ENCODE results near the gene CD248.

Gene CD248

GRCh38 chr11:66289548-66290329, 27.1 kb downstream of the CD248 start:
- in situ Hi-C loops (cut with MboI; ENCODE audit: low sequenced_read_pairs) = no loop called here

GRCh38 chr11:66288671-66289547, 27.9 kb downstream of the CD248 start, which contains the start of gene YIF1A:
Gene YIF1A, minus strand, starts transcription at chr11:66289143. Its CDS starts 158 bp downstream, at chr11:66288985.
- in situ Hi-C loops (cut with MboI; ENCODE audit: low sequenced_read_pairs) = no loop called here

- in situ Hi-C loops (cut with MboI; ENCODE audit: low sequenced_read_pairs) = no loop called here
Observed at GRCh38 chr11:66287889-66288670, 28.8 kb downstream of the CD248 start.

DNA sequence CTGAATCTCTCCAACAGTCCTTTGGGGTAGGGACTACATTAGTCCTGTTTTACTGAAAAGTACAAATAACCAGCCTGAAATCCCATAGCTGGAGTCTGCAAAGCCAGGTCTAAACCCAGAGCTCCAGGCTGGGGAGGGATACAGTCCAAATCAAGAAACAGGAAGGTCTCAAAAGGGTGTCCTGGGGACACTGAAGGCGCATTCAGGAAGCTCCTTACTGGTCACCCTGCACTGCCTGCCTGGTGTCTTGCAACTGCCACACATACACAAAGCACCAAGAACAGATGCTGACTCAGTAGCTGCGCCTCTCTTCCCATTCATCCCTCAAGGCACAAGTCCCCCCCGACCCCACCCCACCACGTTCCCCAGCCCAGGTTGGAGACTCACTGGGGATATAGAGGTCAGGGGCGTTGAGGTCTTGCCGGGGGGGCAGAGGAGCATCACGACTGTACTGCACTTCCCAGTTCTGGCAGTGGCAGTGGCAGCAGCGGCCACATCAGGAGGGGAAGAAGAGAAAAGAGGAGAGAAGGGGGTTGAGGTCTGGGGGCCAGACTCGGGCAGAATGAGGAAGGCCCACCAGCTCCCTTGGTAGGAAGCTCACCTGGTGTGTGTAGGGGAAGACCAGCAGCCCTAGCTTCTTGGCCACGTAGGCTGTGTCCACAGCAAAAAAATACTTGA, 29.5 kb downstream of the CD248 start:
- in situ Hi-C loops (cut with MboI; ENCODE audit: low sequenced_read_pairs) = no loop called here

GRCh38 chr11:66286699-66287098, 30.1 kb downstream of the CD248 start:
- in situ Hi-C loops (cut with MboI; ENCODE audit: low sequenced_read_pairs) = no loop called here

GRCh38 chr11:66285250-66285947, 31.4 kb downstream of the CD248 start:
- in situ Hi-C loops (cut with MboI; ENCODE audit: low sequenced_read_pairs) = no loop called here

DNA sequence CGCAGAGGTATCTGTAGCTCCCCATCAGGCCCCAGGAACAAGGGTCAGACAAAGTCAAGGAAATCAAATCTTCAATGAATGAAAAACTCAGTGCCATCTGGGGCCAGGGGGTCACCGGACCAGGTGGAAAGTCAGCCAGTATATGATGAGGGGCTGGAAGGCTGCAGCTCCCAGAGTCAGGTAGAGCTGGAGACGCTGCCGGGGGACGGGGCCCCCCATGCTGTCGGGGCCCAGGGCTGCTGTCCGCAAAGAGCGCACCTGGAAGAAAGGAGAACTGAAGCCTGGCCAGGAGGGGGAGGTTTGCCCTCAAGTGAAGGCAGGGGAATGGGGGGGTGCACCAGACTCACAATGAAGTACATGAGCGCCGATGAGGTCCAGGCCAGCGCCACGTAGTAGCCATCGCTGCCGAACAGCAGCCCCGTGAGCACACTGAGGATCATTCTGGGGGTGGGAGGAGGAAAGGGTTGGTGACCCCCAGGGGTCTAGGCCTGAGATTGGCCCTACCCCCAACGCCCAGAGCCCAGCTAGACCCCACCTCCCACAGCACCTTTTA, 32.2 kb downstream of the CD248 start:
- in situ Hi-C loops (cut with MboI; ENCODE audit: low sequenced_read_pairs) = no loop called here

DNA sequence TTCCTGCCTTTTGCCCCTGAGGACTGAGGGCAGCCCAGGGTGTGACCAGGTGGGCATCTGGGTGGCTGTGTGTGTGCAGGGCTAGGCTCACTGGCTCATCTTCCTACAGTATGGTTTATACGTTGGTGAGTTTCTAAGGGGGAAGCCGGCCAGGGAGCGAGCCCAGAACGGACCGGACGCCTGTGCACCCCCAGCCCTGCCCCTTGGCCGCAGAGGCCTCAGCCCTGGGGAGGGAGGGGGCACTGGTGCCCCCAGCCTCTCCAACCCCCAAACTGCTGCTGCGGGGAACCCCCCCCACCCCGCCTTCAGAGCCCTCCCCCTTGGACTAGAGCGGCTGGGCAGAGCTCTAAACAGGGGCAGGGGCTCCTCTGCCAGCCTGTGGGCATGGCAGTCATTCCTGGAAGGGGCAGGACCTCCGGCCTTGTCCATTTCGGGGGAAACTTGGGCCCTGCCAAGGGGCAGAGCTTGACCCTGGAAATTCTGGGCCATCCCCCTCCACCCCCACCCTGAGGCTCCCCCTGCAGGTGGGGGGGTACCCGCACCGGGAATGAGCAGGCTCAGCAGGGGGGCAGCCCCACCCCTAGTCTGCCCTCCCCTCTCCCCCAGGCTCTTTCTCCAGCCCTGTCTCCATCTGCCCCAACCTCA, 33.3 kb downstream of the CD248 start:
- in situ Hi-C loops (cut with MboI; ENCODE audit: low sequenced_read_pairs) = no loop called here

- in situ Hi-C loops (cut with MboI; ENCODE audit: low sequenced_read_pairs) = no loop called here
Observed at GRCh38 chr11:66282468-66283455, 34.1 kb downstream of the CD248 start.

DNA sequence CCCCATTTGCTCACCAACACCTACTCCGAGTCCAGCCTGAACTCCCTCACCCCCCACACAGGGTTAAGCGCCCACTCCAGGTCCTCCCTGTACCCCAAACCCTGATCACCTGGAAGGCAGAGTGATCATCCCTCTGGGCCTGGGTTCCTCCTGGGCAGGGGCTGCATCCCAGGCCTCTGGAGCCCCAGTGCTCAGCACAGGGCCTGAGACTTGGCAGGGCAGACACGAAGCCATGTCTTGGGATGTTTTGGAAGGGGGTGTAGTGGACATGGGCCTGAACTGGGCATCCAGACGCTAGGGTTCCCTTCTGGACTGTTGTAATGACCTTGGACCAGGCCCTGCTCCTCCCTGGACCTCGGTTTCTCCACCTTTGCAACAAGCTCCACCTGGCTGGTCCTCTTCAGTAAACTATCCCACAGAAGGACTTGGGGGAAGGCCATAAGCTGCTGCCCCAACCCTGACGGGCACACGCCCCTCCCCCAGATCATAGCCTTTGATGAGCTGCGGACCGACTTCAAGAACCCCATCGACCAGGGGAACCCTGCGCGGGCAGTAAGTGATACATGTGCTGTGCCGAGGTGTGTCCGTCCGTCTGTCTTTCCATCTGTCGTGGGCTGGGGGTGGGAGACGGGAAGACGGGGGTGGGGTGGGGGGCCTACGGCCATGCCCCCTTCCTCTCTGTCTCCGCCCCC, 34.9 kb downstream of the CD248 start:
- in situ Hi-C loops (cut with MboI; ENCODE audit: low sequenced_read_pairs) = no loop called here

GRCh38 chr11:66281001-66281400, 35.8 kb downstream of the CD248 start:
- in situ Hi-C loops (cut with MboI; ENCODE audit: low sequenced_read_pairs) = no loop called here

- in situ Hi-C loops (cut with MboI; ENCODE audit: low sequenced_read_pairs) = no loop called here
Observed at GRCh38 chr11:66280428-66280827, 36.4 kb downstream of the CD248 start.

- in situ Hi-C loops (cut with MboI; ENCODE audit: low sequenced_read_pairs) = no loop called here
Observed at GRCh38 chr11:66279092-66279734, 37.6 kb downstream of the CD248 start.

DNA sequence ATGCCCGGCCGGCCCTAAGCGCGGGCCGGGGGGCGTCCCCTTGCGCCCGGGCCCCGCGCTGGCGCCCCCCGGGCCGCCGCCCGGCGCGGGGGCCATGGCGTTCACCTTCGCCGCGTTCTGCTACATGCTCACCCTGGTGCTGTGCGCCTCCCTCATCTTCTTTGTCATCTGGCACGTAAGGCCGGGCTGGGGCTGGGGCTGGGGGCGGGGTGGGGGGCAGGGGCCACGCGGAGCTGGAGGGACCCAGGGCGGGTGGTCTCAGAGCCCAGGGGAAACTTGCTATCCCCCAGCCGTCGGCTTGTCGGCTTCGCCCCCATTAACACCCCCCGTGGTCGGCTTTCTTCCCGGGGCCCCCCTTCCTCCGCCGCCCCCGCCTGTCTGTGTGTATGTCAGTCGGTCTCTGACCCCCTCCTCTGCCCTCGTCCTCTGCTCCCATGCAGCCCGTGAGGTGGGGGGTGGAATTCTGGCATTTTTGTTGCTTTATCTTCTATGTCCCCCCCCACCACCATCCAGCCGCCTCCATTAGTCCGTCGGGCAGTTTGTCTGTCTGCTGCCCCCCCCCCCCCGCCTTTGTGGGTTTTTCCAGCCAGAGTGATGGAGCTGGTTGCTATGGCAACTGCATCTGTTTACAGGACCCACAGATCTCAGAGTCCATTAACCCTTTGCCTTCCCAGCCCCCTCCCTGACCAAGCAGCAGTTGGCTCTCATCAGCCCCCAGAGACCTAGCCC, 38.3 kb downstream of the CD248 start:
- in situ Hi-C loops (cut with MboI; ENCODE audit: low sequenced_read_pairs) = no loop called here

DNA sequence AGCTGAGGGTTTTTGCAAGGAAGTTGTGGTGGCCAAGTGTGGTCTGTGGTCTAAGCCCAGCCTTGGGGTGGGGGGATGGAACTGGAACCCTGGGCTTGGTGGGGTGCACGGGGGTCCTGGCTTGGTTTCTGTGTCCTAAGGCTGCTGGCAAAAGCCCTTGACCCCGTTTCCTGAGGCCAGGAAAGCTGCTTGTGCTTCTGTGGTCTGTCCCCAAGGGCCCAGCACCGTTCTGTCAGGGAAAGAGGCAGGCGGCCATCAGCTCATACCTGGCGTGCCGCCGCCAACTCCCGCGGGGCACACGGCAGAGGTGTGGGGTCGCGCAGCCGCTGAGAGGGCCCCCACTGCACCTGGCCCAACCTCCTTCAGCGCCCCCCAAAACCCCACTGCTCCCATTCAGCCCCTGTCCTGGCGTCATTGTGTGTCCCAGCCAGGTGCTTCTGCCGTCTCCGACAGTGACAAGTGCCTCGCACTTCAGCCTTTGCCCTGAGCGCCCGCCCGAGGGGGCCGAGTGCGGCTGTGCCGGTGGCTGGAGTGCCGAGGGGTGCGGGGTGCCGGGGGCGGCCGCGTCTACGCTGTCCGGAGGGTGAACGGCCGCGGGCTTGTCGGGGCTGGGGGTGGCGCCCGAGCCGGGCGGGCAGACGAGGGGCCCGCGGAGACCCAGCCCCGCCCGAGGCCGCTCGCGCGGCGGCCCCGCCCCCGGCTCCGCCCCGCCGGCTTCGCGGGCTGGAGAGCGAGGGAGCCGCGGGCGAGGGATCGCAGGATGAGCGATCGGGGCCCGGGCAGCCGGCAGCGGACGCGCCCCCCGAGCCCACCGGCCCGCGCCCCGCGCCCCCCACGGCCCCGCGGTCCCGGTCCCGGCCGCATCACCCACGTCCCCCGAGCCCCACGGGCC, 39.1 kb downstream of the CD248 start, which contains the start of gene CNIH2:
TSS of gene CNIH2 (plus strand) at position 705 of the 892 bp plus-strand sequence. CDS start 282 bp downstream, outside the sequence.
- in situ Hi-C loops (cut with MboI; ENCODE audit: low sequenced_read_pairs) = no loop called here
